T-cell (primary cell): ENCODE data around the gene DGKZ. TPM values are rescaled to one million over a fixed set of nuclear protein-coding genes. Genes with fewer than 3 reads are reported as not detected.

ENCODE experiments used
- ATAC-seq, 4 experiments: fragments of 200-7000 bp in 3 of 4; fragments of 150-1000 bp in 1 of 4; cut with Tn5 transposase; replicated peaks in 1 of 4; 1 replicate in 3 of 4; 2 replicates in 1 of 4; pipeline ENCODE4 v1.10.0; 2021; ENCODE audit warnings: moderate library complexity in 3 of 4, mild to moderate bottlenecking in 2 of 4, moderate number of reproducible peaks in 1 of 4
- CTCF ChIA-PET, 2 donors: fragments of 300-600 bp; sonication (Branson Sonifier 250); formaldehyde crosslinking; loops; one replicate each; lab custom pipeline; 2022; ENCODE audit warnings: antibody characterized with exemption in 2 of 2; lab: Charles Lee
- POLR2A ChIA-PET, 2 donors: fragments of 300-600 bp; sonication (Branson Sonifier 250); formaldehyde crosslinking; loops; one replicate each; lab custom pipeline; 2022; ENCODE audit warnings: antibody characterized with exemption in 2 of 2; lab: Charles Lee
- DNase-seq, 35 experiments: peaks; one replicate each; pipeline versions ENCODE4 v3.0.0 to v3.0.0-alpha.2; 2013 to 2023
- H3K27ac ChIP-seq: one replicate; pipeline ENCODE4 v1.5.1; 2013; ENCODE audit warnings: low read length
- H3K27me3 ChIP-seq, 2 experiments: replicated peaks in 1 of 2; 1 replicate in 1 of 2; 2 replicates in 1 of 2; pipeline versions ENCODE4 v1.6.1 to v1.7.0; 2013; ENCODE audit warnings: low read length in 1 of 2, mixed read lengths in 1 of 2; ENCODE audit not compliant: control insufficient read depth in 2 of 2, insufficient read depth in 2 of 2; ENCODE audit errors: extremely low read depth in 1 of 2
- H3K36me3 ChIP-seq, 2 donors: 1 replicate in 1 of 2; 2 replicates in 1 of 2; pipeline versions ENCODE4 v1.6.1 to v1.7.0; 2013; ENCODE audit warnings: low read length in 1 of 2; ENCODE audit not compliant: control insufficient read depth in 2 of 2, insufficient read depth in 1 of 2; ENCODE audit errors: extremely low read depth in 1 of 2
- H3K4me1 ChIP-seq, 2 experiments: 1 replicate in 1 of 2; 2 replicates in 1 of 2; pipeline versions ENCODE4 v1.6.1 to v1.7.0; 2013; ENCODE audit warnings: low read length in 2 of 2, mixed read lengths in 1 of 2; ENCODE audit not compliant: insufficient read depth in 2 of 2, control insufficient read depth in 1 of 2; ENCODE audit errors: extremely low read depth in 1 of 2
- H3K4me3 ChIP-seq, 2 donors: 1 replicate in 1 of 2; 2 replicates in 1 of 2; pipeline versions ENCODE4 v1.5.1 to v1.7.0; 2013; ENCODE audit warnings: mild to moderate bottlenecking in 2 of 2, low read length in 1 of 2, moderate library complexity in 1 of 2; ENCODE audit not compliant: control insufficient read depth in 1 of 2; ENCODE audit errors: extremely low read depth in 1 of 2
- H3K9me3 ChIP-seq: 2 replicates; pipeline ENCODE4 v1.7.0; 2013
- H3K27ac Mint-ChIP-seq, 2 donors: one replicate each; pipeline ENCODE4 v1.8.0; 2020 to 2021; ENCODE audit warnings: mild to moderate bottlenecking in 2 of 2, mixed read lengths in 2 of 2
- H3K27me3 Mint-ChIP-seq, 2 donors: one replicate each; pipeline ENCODE4 v1.8.0; 2021 to 2022; ENCODE audit warnings: mixed read lengths in 2 of 2
- H3K36me3 Mint-ChIP-seq: one replicate; pipeline ENCODE4 v1.8.0; 2021; ENCODE audit warnings: mixed read lengths
- H3K4me1 Mint-ChIP-seq, 3 donors: one replicate each; pipeline ENCODE4 v1.8.0; 2020 to 2022; ENCODE audit warnings: mixed read lengths in 3 of 3, mild to moderate bottlenecking in 1 of 3
- H3K4me3 Mint-ChIP-seq, 3 donors: one replicate each; pipeline ENCODE4 v1.8.0; 2020 to 2022; ENCODE audit warnings: mild to moderate bottlenecking in 3 of 3, mixed read lengths in 3 of 3, moderate library complexity in 3 of 3
- H3K9me3 Mint-ChIP-seq, 3 donors: one replicate each; pipeline ENCODE4 v1.8.0; 2020 to 2022; ENCODE audit warnings: mixed read lengths in 3 of 3
- WGBS: methylation state at CpG from one replicate; pipeline ENCODE4 v1.1.5; 2013; ENCODE audit warnings: missing lambda C conversion rate; ENCODE audit not compliant: insufficient coverage; 5-methylcytosine and 5-hydroxymethylcytosine counted together
- total RNA-seq, 35 experiments: library from RNA in 6 of 35; stranded (reverse) in 6 of 35; fragments of 120-200 nt in 1 of 35; gene quantifications; one replicate each; pipeline versions ENCODE4 v1.2.1 to v1.2.4 and lab custom pipeline; 2013 to 2026

DGKZ gene
- total RNA-seq, 5 donors from 2014 or later (not counting 1 experiment from before 2014, with no cell fraction given) = 235 to 318 (median 251) TPM

DNA sequence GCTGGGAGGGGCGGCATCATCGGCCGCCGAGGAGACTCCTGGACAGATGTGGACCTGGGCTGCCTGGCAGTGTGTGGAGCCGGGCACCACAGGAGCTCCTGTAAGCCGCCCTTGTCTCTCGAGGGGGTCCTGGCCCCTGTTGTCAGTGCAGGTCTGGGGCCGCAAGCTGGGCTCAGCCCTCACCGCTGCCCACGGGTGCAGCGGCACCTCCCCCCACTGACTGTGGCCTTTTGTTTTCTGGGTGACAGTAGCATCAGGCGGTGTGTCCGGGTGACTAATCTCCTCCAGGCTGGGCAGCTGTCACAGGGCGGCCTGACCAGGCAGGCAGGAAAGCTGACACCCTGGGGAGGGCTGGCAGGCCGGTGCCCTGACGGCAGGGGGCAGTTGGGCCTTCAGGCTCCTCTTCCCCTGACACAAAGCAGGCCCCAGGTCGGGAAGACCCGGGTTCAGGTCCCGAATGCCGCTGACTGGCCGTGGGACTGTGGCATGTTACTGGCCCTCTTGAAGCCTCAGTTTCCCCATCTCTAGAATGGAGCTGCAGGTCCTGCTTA lies 16.3 kb downstream of the DGKZ start:
- Mint-ChIP-seq H3K4me3 (no peak overlapping the region), H3K4me1 (peaks cover 61 to 78% (median 68%) of the 10 kb centered on the region in 3 donors), H3K27me3 (no peaks in the 10 kb centered on the region), H3K9me3 (no peaks in the 10 kb centered on the region), H3K36me3 (peaks cover 4% of the 10 kb centered on the region), H3K27ac (peak overlapping the region in 1 of 2 donors; percentile 87)
- WGBS = 84% methylated on average over 18 of the region's 21 CpGs
- peaks cover 19 to 79% of the 10 kb centered on the region in 2 experiments for H3K4me1 ChIP-seq
- ChIA-PET CTCF (interaction anchor here in 1 of 2 donors (1.4 kb wide), 1 partner anchor 11 kb away, joined by 5 read pairs; no protein-coding TSS in a partner anchor), POLR2A (interaction anchor here in 1 of 2 donors (0.6 kb wide), 1 partner anchor 130 kb away, joined by 3 read pairs; no protein-coding TSS in a partner anchor)
- H3K27me3 ChIP-seq = no peaks in the 10 kb centered on the region
- DNase-seq (no peak), ATAC-seq (no peak)
- H3K4me3 ChIP-seq = no peak overlapping the region
- H3K36me3 ChIP-seq = peaks cover 3 to 58% of the 10 kb centered on the region in 2 donors
- H3K27ac ChIP-seq = peak overlapping the region; percentile 38
- no peaks in the 10 kb centered on the region for H3K9me3 ChIP-seq

- Mint-ChIP-seq H3K4me1 (peaks cover 65 to 76% (median 65%) of the 10 kb centered on the region in 3 donors), H3K9me3 (no peaks in the 10 kb centered on the region), H3K4me3 (peak overlapping the region in 1 of 3 donors; percentile 9), H3K27me3 (no peaks in the 10 kb centered on the region), H3K27ac (peak overlapping the region; percentile 57 to 87), H3K36me3 (peaks cover 6% of the 10 kb centered on the region)
- CTCF ChIA-PET = interaction anchor here in 1 of 2 donors (1.4 kb wide), 1 partner anchor 12 kb away, joined by 5 read pairs; no protein-coding TSS in a partner anchor
- WGBS = 100% methylated on average over 3 of the region's 9 CpGs
- H3K4me3 ChIP-seq = no peak overlapping the region
- no peaks in the 10 kb centered on the region for H3K27me3 ChIP-seq
- POLR2A ChIA-PET = interaction anchor here in 1 of 2 donors (0.6 kb wide), 1 partner anchor 131 kb away, joined by 3 read pairs; no protein-coding TSS in a partner anchor
- no peaks in the 10 kb centered on the region for H3K9me3 ChIP-seq
- no peak for ATAC-seq
- H3K36me3 ChIP-seq = peaks cover 3 to 63% of the 10 kb centered on the region in 2 donors
- H3K27ac ChIP-seq = no peak overlapping the region
- DNase-seq = no peak
- peaks cover 19 to 80% of the 10 kb centered on the region in 2 experiments for H3K4me1 ChIP-seq
Measured at GRCh38 chr11:46364056-46364455, 16.8 kb downstream of the DGKZ start.

DNA sequence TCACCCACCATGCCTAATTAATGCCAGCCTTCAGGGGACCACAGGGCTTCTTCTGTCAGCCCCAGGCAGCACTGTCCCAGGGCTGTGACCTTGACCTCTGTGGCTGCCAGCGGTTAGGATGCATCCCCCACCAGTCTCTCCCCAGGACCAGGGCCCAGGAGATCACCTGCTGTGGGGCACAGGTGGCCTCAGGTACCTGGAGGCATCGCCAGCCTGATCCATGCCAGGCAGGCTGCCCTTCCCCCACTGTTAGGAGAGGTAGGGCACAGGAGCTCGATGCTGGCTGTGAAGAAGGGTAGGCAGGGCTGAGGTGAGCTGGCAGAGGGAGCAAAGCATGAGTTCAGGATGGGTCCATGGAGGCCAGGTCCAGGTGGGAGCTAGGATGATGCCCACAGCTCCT lies 17.5 kb downstream of the DGKZ start:
- peaks cover 9% of the 10 kb centered on the region for H3K36me3 Mint-ChIP-seq
- ATAC-seq = no peak
- Histone ChIP-seq H3K9me3 (no peaks in the 10 kb centered on the region), H3K4me3 (no peak overlapping the region), H3K27me3 (no peaks in the 10 kb centered on the region), H3K27ac (no peak overlapping the region), H3K4me1 (peaks cover 19 to 83% of the 10 kb centered on the region in 2 experiments), H3K36me3 (peaks cover 3 to 70% of the 10 kb centered on the region in 2 donors)
- H3K4me1 Mint-ChIP-seq = peaks cover 71 to 78% (median 71%) of the 10 kb centered on the region in 3 donors
- H3K4me3 Mint-ChIP-seq = no peak overlapping the region
- POLR2A ChIA-PET = no interaction called here
- DNase-seq = no peak
- H3K27ac Mint-ChIP-seq = peak overlapping the region; percentile 57 to 87
- H3K9me3 Mint-ChIP-seq = no peaks in the 10 kb centered on the region
- WGBS = 85% methylated on average over 2 of the region's 3 CpGs
- no peaks in the 10 kb centered on the region for H3K27me3 Mint-ChIP-seq
- CTCF ChIA-PET = interaction anchor here (1.4 to 2.9 kb wide), 2 partner anchors 12 to 16 kb away, joined by 4 to 12 read pairs; no protein-coding TSS in a partner anchor

DNA sequence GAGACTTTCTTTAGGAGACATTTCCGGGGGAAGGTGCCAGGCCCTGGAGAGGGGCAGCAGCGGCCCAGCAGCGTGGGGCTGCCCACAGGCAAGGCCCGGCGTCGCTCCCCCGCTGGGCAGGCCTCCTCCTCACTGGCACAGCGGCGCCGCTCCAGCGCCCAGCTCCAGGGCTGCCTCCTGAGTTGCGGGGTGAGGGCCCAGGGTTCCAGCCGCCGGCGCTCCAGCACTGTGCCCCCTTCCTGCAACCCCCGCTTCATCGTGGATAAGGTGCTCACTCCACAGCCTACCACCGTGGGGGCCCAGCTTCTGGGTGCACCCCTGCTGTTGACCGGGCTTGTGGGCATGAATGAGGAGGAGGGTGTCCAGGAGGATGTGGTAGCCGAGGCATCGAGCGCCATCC lies 19.0 kb downstream of the DGKZ start:
- Histone ChIP-seq H3K4me1 (peaks cover 15 to 74% of the 10 kb centered on the region in 2 experiments), H3K27ac (no peak overlapping the region), H3K36me3 (peaks cover 13 to 82% of the 10 kb centered on the region in 2 donors), H3K27me3 (no peaks in the 10 kb centered on the region), H3K4me3 (no peak overlapping the region), H3K9me3 (no peaks in the 10 kb centered on the region)
- ATAC-seq (no peak), DNase-seq (no peak)
- ChIA-PET CTCF (interaction anchor here (0.5 to 2.9 kb wide), 6 partner anchors 13 to 759 kb away, joined by 3 to 12 read pairs (median 4); no protein-coding TSS in a partner anchor), POLR2A (no interaction called here)
- Mint-ChIP-seq H3K4me1 (peaks cover 56 to 66% (median 61%) of the 10 kb centered on the region in 3 donors), H3K27ac (peak overlapping the region in 1 of 2 donors; percentile 87), H3K27me3 (no peaks in the 10 kb centered on the region), H3K9me3 (no peaks in the 10 kb centered on the region), H3K4me3 (no peak overlapping the region), H3K36me3 (peaks cover 12% of the 10 kb centered on the region)
- WGBS = 92% methylated on average over 10 of the region's 22 CpGs

DNA sequence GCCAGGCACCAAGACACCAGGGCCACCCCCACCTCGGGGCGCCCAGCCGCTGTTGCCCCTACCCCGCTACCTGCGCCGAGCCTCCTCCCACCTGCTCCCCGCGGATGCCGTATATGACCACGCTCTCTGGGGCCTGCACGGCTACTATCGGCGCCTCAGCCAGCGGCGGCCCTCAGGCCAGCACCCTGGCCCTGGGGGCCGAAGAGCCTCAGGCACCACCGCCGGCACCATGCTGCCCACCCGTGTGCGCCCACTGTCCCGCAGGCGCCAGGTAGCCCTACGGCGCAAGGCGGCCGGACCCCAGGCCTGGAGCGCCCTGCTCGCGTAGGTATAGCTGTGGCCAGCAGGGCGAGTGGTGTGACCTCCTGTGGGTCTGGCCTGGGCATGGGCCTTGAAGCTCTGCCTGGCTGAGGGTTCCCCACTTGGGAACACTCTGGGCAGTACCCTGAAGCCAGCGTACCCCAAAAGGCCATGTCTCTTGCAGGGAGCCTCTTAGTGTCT lies 19.4 kb downstream of the DGKZ start:
- Mint-ChIP-seq H3K36me3 (peaks cover 12% of the 10 kb centered on the region), H3K9me3 (no peaks in the 10 kb centered on the region), H3K4me1 (peaks cover 51 to 62% (median 58%) of the 10 kb centered on the region in 3 donors), H3K4me3 (no peak overlapping the region), H3K27ac (no peak overlapping the region), H3K27me3 (no peaks in the 10 kb centered on the region)
- 95% methylated on average over 29 of the region's 31 CpGs for WGBS
- H3K27me3 ChIP-seq = no peaks in the 10 kb centered on the region
- DNase-seq (no peak), ATAC-seq (peak in 1 of 4 experiments; percentile 6)
- CTCF ChIA-PET = interaction anchor here (0.5 to 2.9 kb wide), 7 partner anchors 13 to 1801 kb away, joined by 3 to 12 read pairs (median 4); no protein-coding TSS in a partner anchor
- peaks cover 13 to 70% of the 10 kb centered on the region in 2 experiments for H3K4me1 ChIP-seq
- H3K9me3 ChIP-seq = no peaks in the 10 kb centered on the region
- peak overlapping the region; percentile 23 for H3K27ac ChIP-seq
- H3K4me3 ChIP-seq = no peak overlapping the region
- POLR2A ChIA-PET = interaction anchor here in 1 of 2 donors (0.6 kb wide), 1 partner anchor 227 kb away, joined by 8 read pairs; the partner anchor contains the start of gene AMBRA1
- H3K36me3 ChIP-seq = peaks cover 18 to 87% of the 10 kb centered on the region in 2 donors

GRCh38 chr11:46367244-46367915 lies 20.1 kb downstream of the DGKZ start:
- H3K4me1 Mint-ChIP-seq = peaks cover 46 to 55% (median 55%) of the 10 kb centered on the region in 3 donors
- H3K36me3 Mint-ChIP-seq = peaks cover 15% of the 10 kb centered on the region
- POLR2A ChIA-PET = interaction anchor here in 1 of 2 donors (0.6 kb wide), 2 partner anchors 226 to 263 kb away, joined by 4 to 8 read pairs; partner anchors contain the start of gene AMBRA1
- CTCF ChIA-PET = interaction anchor here (0.6 to 2.9 kb wide), 11 partner anchors 11 to 1801 kb away, joined by 3 to 12 read pairs (median 5); no protein-coding TSS in a partner anchor
- no peaks in the 10 kb centered on the region for H3K27me3 Mint-ChIP-seq
- 8% methylated on average over 17 of the region's 32 CpGs for whole genome bisulfite sequencing
- ATAC-seq = peak; percentile 86 to 92 (median 90)
- H3K9me3 Mint-ChIP-seq = no peaks in the 10 kb centered on the region
- Histone ChIP-seq H3K36me3 (peaks cover 24 to 88% of the 10 kb centered on the region in 2 donors), H3K27ac (peak overlapping the region; percentile 23), H3K27me3 (no peaks in the 10 kb centered on the region), H3K9me3 (no peaks in the 10 kb centered on the region), H3K4me3 (no peak overlapping the region), H3K4me1 (peaks cover 8 to 63% of the 10 kb centered on the region in 2 experiments)
- H3K4me3 Mint-ChIP-seq = no peak overlapping the region
- peak overlapping the region in 1 of 2 donors; percentile 69 for H3K27ac Mint-ChIP-seq
- peak; percentile 42 to 88 (median 72) for DNase-seq
